ENCODE data around the gene GHRHR. TPM values are rescaled to one million over a fixed set of nuclear protein-coding genes. Genes with fewer than 3 reads are reported as not detected.

GHRHR gene
- total RNA-seq, 1 donor from 2014 or later: 7.5 TPM

GRCh38 chr7:30938435-30939316 lies 25.1 kb upstream of the GHRHR start:
- Mint-ChIP-seq H3K27me3 (ENCODE audit: unreplicated experiment) (peaks cover 6% of the 10 kb centered on the region), H3K4me1 (ENCODE audit: unreplicated experiment) (peaks cover 4% of the 10 kb centered on the region), H3K36me3 (ENCODE audit: low read depth, unreplicated experiment) (no peaks in the 10 kb centered on the region), H3K9me3 (ENCODE audit: unreplicated experiment) (no peaks in the 10 kb centered on the region), H3K27ac (ENCODE audit: unreplicated experiment) (no peak overlapping the region), H3K4me3 (ENCODE audit: unreplicated experiment) (no peak overlapping the region)
- DNase-seq (ENCODE audit: low spot score): peak; percentile 94
- peak; percentile 99 for TF ChIP-seq CTCF (IDR thresholded peaks at IDR 0.05; ENCODE audit: unreplicated experiment)

GRCh38 chr7:30941582-30942323 lies 22.0 kb upstream of the GHRHR start:
- no peak for DNase-seq (ENCODE audit: low spot score)
- H3K27ac Mint-ChIP-seq (ENCODE audit: unreplicated experiment): no peak overlapping the region
- no peak for TF ChIP-seq CTCF (IDR thresholded peaks at IDR 0.05; ENCODE audit: unreplicated experiment)
- H3K4me1 Mint-ChIP-seq (ENCODE audit: unreplicated experiment): no peaks in the 10 kb centered on the region
- H3K36me3 Mint-ChIP-seq (ENCODE audit: low read depth, unreplicated experiment): no peaks in the 10 kb centered on the region
- H3K4me3 Mint-ChIP-seq (ENCODE audit: unreplicated experiment): no peak overlapping the region
- no peaks in the 10 kb centered on the region for H3K27me3 Mint-ChIP-seq (ENCODE audit: unreplicated experiment)
- no peaks in the 10 kb centered on the region for H3K9me3 Mint-ChIP-seq (ENCODE audit: unreplicated experiment)

- Mint-ChIP-seq H3K36me3 (ENCODE audit: low read depth, unreplicated experiment) (no peaks in the 10 kb centered on the region), H3K27me3 (ENCODE audit: unreplicated experiment) (peaks cover 2% of the 10 kb centered on the region), H3K4me3 (ENCODE audit: unreplicated experiment) (no peak overlapping the region), H3K27ac (ENCODE audit: unreplicated experiment) (no peak overlapping the region), H3K4me1 (ENCODE audit: unreplicated experiment) (no peaks in the 10 kb centered on the region), H3K9me3 (ENCODE audit: unreplicated experiment) (no peaks in the 10 kb centered on the region)
- no peak for DNase-seq (ENCODE audit: low spot score)
- no peak for TF ChIP-seq CTCF (IDR thresholded peaks at IDR 0.05; ENCODE audit: unreplicated experiment)
Observed at GRCh38 chr7:30950197-30950596, 13.6 kb upstream of the GHRHR start.

GRCh38 chr7:30954914-30955313 lies 8.8 kb upstream of the GHRHR start:
- no peaks in the 10 kb centered on the region for H3K4me1 Mint-ChIP-seq (ENCODE audit: unreplicated experiment)
- H3K27me3 Mint-ChIP-seq (ENCODE audit: unreplicated experiment): peaks cover 3% of the 10 kb centered on the region
- no peak for TF ChIP-seq CTCF (IDR thresholded peaks at IDR 0.05; ENCODE audit: unreplicated experiment)
- H3K4me3 Mint-ChIP-seq (ENCODE audit: unreplicated experiment): no peak overlapping the region
- no peak overlapping the region for H3K27ac Mint-ChIP-seq (ENCODE audit: unreplicated experiment)
- no peak for DNase-seq (ENCODE audit: low spot score)
- H3K36me3 Mint-ChIP-seq (ENCODE audit: low read depth, unreplicated experiment): no peaks in the 10 kb centered on the region
- H3K9me3 Mint-ChIP-seq (ENCODE audit: unreplicated experiment): no peaks in the 10 kb centered on the region

GRCh38 chr7:30956704-30957103 lies 7.0 kb upstream of the GHRHR start:
- no peak overlapping the region for H3K4me3 Mint-ChIP-seq (ENCODE audit: unreplicated experiment)
- no peaks in the 10 kb centered on the region for H3K36me3 Mint-ChIP-seq (ENCODE audit: low read depth, unreplicated experiment)
- no peaks in the 10 kb centered on the region for H3K9me3 Mint-ChIP-seq (ENCODE audit: unreplicated experiment)
- H3K27ac Mint-ChIP-seq (ENCODE audit: unreplicated experiment): no peak overlapping the region
- no peak for DNase-seq (ENCODE audit: low spot score)
- H3K4me1 Mint-ChIP-seq (ENCODE audit: unreplicated experiment): no peaks in the 10 kb centered on the region
- peaks cover 3% of the 10 kb centered on the region for H3K27me3 Mint-ChIP-seq (ENCODE audit: unreplicated experiment)
- no peak for TF ChIP-seq CTCF (IDR thresholded peaks at IDR 0.05; ENCODE audit: unreplicated experiment)

All from endothelial cell (in vitro differentiated cells).